H1 (cell line): ENCODE data around the gene CWC27. TPM values are rescaled to one million over a fixed set of nuclear protein-coding genes. Genes with fewer than 3 reads are reported as not detected.

Source experiments
- BCL11A ChIP-seq, 2 experiments: IDR thresholded peaks; one replicate each; pipeline ENCODE4 v1.6.1; 2011; ENCODE audit warnings: low read depth in 2 of 2, low read length in 2 of 2, mild to moderate bottlenecking in 2 of 2
- CBX8 ChIP-seq: fragments of 300-800, 300-1000 bp; sonication (generic); IDR thresholded peaks from 2 replicates; pipeline ENCODE4 v1.7.1; 2016; ENCODE audit warnings: low read depth, low read length, borderline replicate concordance
- CREB1 ChIP-seq: IDR thresholded peaks from 2 replicates; pipeline ENCODE4 v1.6.1; 2012; ENCODE audit warnings: inconsistent platforms
- HDAC6 ChIP-seq: IDR thresholded peaks from one replicate; pipeline ENCODE4 v1.7.1; 2012; ENCODE audit warnings: low read depth, mild to moderate bottlenecking, inconsistent platforms, low read length, moderate library complexity
- MAFK ChIP-seq: IDR thresholded peaks from 2 replicates; pipeline ENCODE4 v1.6.1; 2012; ENCODE audit warnings: low read depth, mild to moderate bottlenecking, improper control_type of control experiment, low read length
- NRF1 ChIP-seq: IDR thresholded peaks from 2 replicates; pipeline ENCODE4 v1.6.1; 2011; ENCODE audit warnings: mild to moderate bottlenecking, low read depth, low read length, improper control_type of control experiment
- POU5F1 ChIP-seq: IDR thresholded peaks from 2 replicates; pipeline ENCODE4 v1.6.1; 2011; ENCODE audit warnings: low read depth, mild to moderate bottlenecking, low read length, moderate library complexity
- RFX5 ChIP-seq: IDR thresholded peaks from 2 replicates; pipeline ENCODE4 v1.6.1; 2011; ENCODE audit warnings: low read depth, low read length, improper control_type of control experiment, borderline replicate concordance
- RXRA ChIP-seq: IDR thresholded peaks from 2 replicates; pipeline ENCODE4 v1.6.1; 2011; ENCODE audit warnings: low read depth, mild to moderate bottlenecking, low read length, moderate library complexity; ENCODE audit not compliant: insufficient read depth
- SP1 ChIP-seq: IDR thresholded peaks from 2 replicates; pipeline ENCODE4 v1.6.1; 2011; ENCODE audit warnings: low read depth, low read length
- SP2 ChIP-seq: IDR thresholded peaks from 2 replicates; pipeline ENCODE4 v1.6.1; 2012; ENCODE audit warnings: mild to moderate bottlenecking, low read length, inconsistent platforms
- SP4 ChIP-seq: IDR thresholded peaks from 2 replicates; pipeline ENCODE4 v1.6.1; 2012; ENCODE audit warnings: low read length, inconsistent platforms
- TCF12 ChIP-seq: IDR thresholded peaks from 2 replicates; pipeline ENCODE4 v1.6.1; 2011; ENCODE audit warnings: low read depth, mild to moderate bottlenecking, low read length
- polyA plus RNA-seq, 7 experiments: library from polyadenylated mRNA; depleted of rRNA in 3 of 7; stranded (reverse) in 5 of 7; unstranded in 2 of 7; fragments of >200 nt in 5 of 7; fragments of 200-250 nt in 2 of 7; gene quantifications; 1 replicate in 5 of 7; 2 replicates in 1 of 7; 4 replicates in 1 of 7; pipeline versions ENCODE4 v1.2.1 to v1.2.3, GENCODE V29; 2011 to 2013; ENCODE audit warnings: missing spikeins in 2 of 7, mixed read lengths in 2 of 7
- total RNA-seq: library from RNA; stranded (reverse); fragmentation: NEBNext Ultra II Directional; extraction: Animal tissue kit (Norgen Biotek cat#: 25700); gene quantifications from 2 replicates; pipeline ENCODE4 v1.2.1, GENCODE V29; 2021
- TF ChIP-seq, protein P1 (sequence below): fragments of 300-600 bp; sonication (generic); IDR thresholded peaks from 2 replicates; pipeline ENCODE4 v1.7.1; 2012; ENCODE audit warnings: low read length, moderate library complexity, mild to moderate bottlenecking, inconsistent platforms; ENCODE audit not compliant: insufficient replicate concordance

Gene CWC27
- total and polyA plus RNA-seq, 2 of the 8 experiments (the other 6 are each of a cell fraction or from before 2014, with no cell fraction given), result 24.9 to 43.4 TPM

DNA sequence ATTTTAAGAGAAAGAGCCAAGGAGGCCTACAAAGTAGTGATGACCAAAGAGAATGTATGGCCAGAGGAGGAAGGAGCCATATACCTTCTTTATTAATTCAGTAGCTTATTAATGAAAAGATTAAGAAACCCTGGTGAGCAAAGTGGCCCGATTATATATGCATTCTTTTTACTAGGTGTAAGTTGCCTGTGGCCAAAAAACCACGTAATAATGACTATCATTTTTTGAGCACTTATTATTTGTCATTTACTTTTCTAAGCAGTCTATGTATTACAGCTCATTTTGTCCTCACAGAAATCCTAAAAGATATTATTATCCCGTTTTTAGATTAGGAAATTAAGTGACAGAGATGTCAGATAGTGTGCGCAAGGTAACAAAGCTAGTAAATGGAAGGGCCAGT lies 3.0 kb downstream of the CWC27 start (continued):
- TF ChIP-seq, protein P1, sequence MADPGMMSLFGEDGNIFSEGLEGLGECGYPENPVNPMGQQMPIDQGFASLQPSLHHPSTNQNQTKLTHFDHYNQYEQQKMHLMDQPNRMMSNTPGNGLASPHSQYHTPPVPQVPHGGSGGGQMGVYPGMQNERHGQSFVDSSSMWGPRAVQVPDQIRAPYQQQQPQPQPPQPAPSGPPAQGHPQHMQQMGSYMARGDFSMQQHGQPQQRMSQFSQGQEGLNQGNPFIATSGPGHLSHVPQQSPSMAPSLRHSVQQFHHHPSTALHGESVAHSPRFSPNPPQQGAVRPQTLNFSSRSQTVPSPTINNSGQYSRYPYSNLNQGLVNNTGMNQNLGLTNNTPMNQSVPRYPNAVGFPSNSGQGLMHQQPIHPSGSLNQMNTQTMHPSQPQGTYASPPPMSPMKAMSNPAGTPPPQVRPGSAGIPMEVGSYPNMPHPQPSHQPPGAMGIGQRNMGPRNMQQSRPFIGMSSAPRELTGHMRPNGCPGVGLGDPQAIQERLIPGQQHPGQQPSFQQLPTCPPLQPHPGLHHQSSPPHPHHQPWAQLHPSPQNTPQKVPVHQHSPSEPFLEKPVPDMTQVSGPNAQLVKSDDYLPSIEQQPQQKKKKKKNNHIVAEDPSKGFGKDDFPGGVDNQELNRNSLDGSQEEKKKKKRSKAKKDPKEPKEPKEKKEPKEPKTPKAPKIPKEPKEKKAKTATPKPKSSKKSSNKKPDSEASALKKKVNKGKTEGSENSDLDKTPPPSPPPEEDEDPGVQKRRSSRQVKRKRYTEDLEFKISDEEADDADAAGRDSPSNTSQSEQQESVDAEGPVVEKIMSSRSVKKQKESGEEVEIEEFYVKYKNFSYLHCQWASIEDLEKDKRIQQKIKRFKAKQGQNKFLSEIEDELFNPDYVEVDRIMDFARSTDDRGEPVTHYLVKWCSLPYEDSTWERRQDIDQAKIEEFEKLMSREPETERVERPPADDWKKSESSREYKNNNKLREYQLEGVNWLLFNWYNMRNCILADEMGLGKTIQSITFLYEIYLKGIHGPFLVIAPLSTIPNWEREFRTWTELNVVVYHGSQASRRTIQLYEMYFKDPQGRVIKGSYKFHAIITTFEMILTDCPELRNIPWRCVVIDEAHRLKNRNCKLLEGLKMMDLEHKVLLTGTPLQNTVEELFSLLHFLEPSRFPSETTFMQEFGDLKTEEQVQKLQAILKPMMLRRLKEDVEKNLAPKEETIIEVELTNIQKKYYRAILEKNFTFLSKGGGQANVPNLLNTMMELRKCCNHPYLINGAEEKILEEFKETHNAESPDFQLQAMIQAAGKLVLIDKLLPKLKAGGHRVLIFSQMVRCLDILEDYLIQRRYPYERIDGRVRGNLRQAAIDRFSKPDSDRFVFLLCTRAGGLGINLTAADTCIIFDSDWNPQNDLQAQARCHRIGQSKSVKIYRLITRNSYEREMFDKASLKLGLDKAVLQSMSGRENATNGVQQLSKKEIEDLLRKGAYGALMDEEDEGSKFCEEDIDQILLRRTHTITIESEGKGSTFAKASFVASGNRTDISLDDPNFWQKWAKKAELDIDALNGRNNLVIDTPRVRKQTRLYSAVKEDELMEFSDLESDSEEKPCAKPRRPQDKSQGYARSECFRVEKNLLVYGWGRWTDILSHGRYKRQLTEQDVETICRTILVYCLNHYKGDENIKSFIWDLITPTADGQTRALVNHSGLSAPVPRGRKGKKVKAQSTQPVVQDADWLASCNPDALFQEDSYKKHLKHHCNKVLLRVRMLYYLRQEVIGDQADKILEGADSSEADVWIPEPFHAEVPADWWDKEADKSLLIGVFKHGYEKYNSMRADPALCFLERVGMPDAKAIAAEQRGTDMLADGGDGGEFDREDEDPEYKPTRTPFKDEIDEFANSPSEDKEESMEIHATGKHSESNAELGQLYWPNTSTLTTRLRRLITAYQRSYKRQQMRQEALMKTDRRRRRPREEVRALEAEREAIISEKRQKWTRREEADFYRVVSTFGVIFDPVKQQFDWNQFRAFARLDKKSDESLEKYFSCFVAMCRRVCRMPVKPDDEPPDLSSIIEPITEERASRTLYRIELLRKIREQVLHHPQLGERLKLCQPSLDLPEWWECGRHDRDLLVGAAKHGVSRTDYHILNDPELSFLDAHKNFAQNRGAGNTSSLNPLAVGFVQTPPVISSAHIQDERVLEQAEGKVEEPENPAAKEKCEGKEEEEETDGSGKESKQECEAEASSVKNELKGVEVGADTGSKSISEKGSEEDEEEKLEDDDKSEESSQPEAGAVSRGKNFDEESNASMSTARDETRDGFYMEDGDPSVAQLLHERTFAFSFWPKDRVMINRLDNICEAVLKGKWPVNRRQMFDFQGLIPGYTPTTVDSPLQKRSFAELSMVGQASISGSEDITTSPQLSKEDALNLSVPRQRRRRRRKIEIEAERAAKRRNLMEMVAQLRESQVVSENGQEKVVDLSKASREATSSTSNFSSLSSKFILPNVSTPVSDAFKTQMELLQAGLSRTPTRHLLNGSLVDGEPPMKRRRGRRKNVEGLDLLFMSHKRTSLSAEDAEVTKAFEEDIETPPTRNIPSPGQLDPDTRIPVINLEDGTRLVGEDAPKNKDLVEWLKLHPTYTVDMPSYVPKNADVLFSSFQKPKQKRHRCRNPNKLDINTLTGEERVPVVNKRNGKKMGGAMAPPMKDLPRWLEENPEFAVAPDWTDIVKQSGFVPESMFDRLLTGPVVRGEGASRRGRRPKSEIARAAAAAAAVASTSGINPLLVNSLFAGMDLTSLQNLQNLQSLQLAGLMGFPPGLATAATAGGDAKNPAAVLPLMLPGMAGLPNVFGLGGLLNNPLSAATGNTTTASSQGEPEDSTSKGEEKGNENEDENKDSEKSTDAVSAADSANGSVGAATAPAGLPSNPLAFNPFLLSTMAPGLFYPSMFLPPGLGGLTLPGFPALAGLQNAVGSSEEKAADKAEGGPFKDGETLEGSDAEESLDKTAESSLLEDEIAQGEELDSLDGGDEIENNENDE, result no peak
- TF ChIP-seq NRF1 (no peak), HDAC6 (no peak), RXRA (no peak), CREB1 (no peak), SP2 (no peak), CBX8 (no peak), RFX5 (no peak), MAFK (no peak), BCL11A (IDR thresholded peaks at IDR 0.05; ENCODE audit: low read depth in 2 of 2, low read length in 2 of 2) (no peak), TCF12 (no peak), SP1 (no peak), POU5F1 (no peak), SP4 (no peak)
